C4-2B (cell line): Measurements from ENCODE around the gene HIVEP2.

Experiments
- CTCF ChIP-seq: fragments of 450-650 bp; conservative IDR thresholded peaks from 2 replicates; pipeline ENCODE4 v1.5.1; 2017; ENCODE audit warnings: mild to moderate bottlenecking
- ZFX ChIP-seq: fragments of 450-650 bp; IDR thresholded peaks from 2 replicates; pipeline ENCODE4 v1.6.1; 2017

DNA sequence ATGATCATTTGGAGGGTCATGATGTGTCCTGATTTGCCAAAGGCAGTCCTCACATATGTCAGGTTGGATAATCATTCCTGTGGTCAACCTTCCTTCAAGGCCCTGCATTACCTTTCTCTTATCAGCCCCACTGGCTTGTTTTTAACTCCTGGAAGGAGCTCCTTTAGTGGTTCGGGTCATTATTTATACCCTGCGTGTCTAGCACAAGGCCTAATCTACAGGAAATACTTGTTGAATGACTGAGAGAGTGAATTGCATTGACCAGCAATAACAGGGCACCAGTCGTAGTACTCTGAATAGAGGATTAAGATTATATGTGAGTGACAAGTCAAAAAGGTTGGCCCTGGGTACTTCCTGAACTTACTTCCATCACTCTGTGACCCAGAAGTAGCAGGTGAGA, 4.5 kb downstream of the HIVEP2 start:
- TF ChIP-seq CTCF, result no peak
- no peak for TF ChIP-seq ZFX
